ENCODE data around the gene THYN1.

The THYN1 gene

DNA sequence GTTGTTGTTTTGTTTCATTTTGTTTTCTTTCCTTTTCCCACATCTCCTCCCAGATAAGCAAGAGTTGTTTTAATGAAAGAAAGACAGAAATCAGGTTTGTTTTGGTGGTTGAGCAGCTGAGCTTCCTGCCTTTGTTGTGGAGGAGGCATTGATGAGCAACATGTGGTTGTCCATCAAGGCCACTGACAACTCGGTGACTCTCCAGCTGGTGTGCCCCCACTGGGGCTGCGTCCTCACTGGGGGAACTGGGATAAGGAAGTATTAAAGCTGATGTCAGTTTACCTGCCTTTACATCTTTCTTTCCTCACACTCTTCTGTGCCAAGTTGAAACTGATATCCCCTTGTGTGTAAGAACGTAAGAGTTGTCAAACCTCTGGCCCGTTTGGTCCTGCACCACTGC, 22.8 kb downstream of the THYN1 start:
- no peak for ATAC-seq

DNA sequence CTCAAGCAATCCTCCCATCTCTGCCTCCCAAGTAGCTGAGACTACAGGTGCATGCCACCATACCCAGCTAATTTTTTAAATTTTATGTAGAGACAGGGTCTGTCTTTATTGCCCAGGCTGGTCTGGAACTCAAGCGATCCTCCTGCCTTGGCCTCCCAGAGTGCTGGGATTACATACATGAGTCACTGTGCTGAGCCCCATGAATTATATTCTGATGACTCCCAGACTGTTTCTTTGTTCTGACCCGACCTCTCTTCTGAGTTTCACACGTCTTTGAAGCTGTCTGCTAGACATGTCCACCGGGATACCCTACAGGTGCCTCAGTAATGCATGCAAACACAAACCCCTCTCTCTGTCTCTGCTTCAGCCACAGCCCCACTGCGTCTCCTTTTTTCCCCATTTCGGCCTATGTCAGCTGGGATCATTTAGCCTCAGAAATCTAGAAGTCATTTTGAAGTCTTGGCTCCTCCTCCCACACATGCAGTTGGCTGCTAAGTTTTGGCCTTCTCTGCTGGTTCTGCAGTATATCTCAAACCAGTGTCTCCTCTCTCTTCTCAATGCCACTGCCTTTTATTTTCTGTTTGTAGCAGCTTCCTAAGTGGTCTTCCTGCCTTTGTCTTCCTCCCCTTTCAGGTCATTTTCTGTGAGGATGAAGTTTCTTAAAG, 23.9 kb downstream of the THYN1 start:
- TF ChIP-seq, protein P1, sequence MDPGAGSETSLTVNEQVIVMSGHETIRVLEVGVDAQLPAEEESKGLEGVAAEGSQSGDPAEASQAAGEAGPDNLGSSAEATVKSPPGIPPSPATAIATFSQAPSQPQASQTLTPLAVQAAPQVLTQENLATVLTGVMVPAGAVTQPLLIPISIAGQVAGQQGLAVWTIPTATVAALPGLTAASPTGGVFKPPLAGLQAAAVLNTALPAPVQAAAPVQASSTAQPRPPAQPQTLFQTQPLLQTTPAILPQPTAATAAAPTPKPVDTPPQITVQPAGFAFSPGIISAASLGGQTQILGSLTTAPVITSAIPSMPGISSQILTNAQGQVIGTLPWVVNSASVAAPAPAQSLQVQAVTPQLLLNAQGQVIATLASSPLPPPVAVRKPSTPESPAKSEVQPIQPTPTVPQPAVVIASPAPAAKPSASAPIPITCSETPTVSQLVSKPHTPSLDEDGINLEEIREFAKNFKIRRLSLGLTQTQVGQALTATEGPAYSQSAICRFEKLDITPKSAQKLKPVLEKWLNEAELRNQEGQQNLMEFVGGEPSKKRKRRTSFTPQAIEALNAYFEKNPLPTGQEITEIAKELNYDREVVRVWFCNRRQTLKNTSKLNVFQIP (CRISPR knock-in tag; IDR thresholded peaks at IDR 0.05; ENCODE audit: borderline replicate concordance, low read depth): no peak
- TF ChIP-seq BACH2 (CRISPR knock-in tag; IDR thresholded peaks at IDR 0.05; ENCODE audit: borderline replicate concordance) (no peak), ZNF565 (CRISPR knock-in tag; conservative IDR thresholded peaks at IDR 0.05; ENCODE audit: low read depth) (no peak), SNAI2 (CRISPR knock-in tag; IDR thresholded peaks at IDR 0.05) (no peak), ARNTL (CRISPR knock-in tag; IDR thresholded peaks at IDR 0.05; ENCODE audit: borderline replicate concordance, low read depth) (no peak), ISL1 (CRISPR knock-in tag; IDR thresholded peaks at IDR 0.05) (no peak), ZNF70 (CRISPR knock-in tag; IDR thresholded peaks at IDR 0.05) (no peak)
- TF ChIP-seq, protein P2, sequence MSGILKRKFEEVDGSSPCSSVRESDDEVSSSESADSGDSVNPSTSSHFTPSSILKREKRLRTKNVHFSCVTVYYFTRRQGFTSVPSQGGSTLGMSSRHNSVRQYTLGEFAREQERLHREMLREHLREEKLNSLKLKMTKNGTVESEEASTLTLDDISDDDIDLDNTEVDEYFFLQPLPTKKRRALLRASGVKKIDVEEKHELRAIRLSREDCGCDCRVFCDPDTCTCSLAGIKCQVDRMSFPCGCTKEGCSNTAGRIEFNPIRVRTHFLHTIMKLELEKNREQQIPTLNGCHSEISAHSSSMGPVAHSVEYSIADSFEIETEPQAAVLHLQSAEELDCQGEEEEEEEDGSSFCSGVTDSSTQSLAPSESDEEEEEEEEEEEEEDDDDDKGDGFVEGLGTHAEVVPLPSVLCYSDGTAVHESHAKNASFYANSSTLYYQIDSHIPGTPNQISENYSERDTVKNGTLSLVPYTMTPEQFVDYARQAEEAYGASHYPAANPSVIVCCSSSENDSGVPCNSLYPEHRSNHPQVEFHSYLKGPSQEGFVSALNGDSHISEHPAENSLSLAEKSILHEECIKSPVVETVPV (CRISPR knock-in tag; IDR thresholded peaks at IDR 0.05): no peak
- TF ChIP-seq, protein P3, sequence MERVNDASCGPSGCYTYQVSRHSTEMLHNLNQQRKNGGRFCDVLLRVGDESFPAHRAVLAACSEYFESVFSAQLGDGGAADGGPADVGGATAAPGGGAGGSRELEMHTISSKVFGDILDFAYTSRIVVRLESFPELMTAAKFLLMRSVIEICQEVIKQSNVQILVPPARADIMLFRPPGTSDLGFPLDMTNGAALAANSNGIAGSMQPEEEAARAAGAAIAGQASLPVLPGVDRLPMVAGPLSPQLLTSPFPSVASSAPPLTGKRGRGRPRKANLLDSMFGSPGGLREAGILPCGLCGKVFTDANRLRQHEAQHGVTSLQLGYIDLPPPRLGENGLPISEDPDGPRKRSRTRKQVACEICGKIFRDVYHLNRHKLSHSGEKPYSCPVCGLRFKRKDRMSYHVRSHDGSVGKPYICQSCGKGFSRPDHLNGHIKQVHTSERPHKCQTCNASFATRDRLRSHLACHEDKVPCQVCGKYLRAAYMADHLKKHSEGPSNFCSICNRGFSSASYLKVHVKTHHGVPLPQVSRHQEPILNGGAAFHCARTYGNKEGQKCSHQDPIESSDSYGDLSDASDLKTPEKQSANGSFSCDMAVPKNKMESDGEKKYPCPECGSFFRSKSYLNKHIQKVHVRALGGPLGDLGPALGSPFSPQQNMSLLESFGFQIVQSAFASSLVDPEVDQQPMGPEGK (CRISPR knock-in tag; IDR thresholded peaks at IDR 0.05; ENCODE audit: borderline replicate concordance): no peak
- TF ChIP-seq, protein P4, sequence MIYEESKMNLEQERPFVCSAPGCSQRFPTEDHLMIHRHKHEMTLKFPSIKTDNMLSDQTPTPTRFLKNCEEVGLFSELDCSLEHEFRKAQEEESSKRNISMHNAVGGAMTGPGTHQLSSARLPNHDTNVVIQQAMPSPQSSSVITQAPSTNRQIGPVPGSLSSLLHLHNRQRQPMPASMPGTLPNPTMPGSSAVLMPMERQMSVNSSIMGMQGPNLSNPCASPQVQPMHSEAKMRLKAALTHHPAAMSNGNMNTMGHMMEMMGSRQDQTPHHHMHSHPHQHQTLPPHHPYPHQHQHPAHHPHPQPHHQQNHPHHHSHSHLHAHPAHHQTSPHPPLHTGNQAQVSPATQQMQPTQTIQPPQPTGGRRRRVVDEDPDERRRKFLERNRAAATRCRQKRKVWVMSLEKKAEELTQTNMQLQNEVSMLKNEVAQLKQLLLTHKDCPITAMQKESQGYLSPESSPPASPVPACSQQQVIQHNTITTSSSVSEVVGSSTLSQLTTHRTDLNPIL (CRISPR knock-in tag; IDR thresholded peaks at IDR 0.05; ENCODE audit: low read depth): no peak
- no peak for ATAC-seq

More for the DNA sequence above, 22.8 kb downstream of the THYN1 start:
- no peak for TF ChIP-seq ESRRG (CRISPR knock-in tag; IDR thresholded peaks at IDR 0.05)
- TF ChIP-seq TCF4 (CRISPR knock-in tag; IDR thresholded peaks at IDR 0.05; ENCODE audit: borderline replicate concordance): no peak
- TF ChIP-seq ARNTL (CRISPR knock-in tag; IDR thresholded peaks at IDR 0.05; ENCODE audit: borderline replicate concordance, low read depth): no peak
- TF ChIP-seq SNAI2 (CRISPR knock-in tag; IDR thresholded peaks at IDR 0.05): no peak

DNA sequence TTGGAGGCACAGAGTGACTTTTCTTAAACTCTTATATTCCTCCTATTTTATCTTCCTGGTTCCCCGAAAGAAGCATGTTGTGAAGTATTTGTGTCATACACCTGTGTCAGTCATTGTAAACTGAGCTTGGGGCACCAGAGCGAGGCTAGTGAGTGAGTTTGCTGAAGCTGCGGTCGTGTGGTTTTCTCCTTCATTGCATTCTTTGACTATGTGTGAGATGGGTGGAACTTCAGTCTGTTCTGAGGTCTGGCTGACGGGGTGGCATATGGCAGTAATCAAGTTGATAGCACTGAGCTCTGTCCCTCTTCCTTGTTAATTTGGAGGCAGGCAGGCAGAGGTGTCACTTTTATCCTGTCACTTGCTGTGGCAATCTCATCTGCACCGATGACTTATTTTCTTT, 24.5 kb downstream of the THYN1 start:
- TF ChIP-seq TOX (CRISPR knock-in tag; IDR thresholded peaks at IDR 0.05; ENCODE audit: borderline replicate concordance) (no peak), PPARA (CRISPR knock-in tag; IDR thresholded peaks at IDR 0.05; ENCODE audit: borderline replicate concordance) (no peak)
- TF ChIP-seq, protein P4 (CRISPR knock-in tag; IDR thresholded peaks at IDR 0.05; ENCODE audit: low read depth): no peak
- ATAC-seq: no peak

DNA sequence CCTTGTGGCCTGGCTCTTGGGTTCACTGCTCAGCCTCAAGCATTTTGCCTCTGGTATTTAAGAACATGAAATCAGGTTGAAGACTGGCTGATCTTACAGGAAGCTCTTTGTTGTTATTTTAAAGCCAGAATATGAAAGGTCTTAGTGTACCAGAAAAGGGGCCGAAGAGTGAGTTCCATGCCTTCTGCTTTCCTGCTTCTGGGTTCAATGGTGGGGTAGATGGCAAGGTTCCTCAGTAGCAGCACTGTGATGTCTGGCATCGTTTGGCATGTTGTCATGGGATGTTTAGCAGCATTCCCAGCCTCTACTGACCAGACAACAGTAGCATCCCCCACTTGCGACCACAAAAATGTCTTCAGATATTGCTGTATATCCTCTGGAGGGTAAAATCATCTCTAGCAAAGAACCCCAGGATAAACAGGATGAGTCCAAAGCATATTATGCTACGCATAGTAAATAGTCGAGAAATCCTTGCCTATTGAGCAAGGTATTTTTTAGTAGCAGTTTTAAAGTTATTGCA, 26.3 kb downstream of the THYN1 start:
- TF ChIP-seq PPARA (CRISPR knock-in tag; IDR thresholded peaks at IDR 0.05; ENCODE audit: borderline replicate concordance) (no peak), ZFP3 (CRISPR knock-in tag; IDR thresholded peaks at IDR 0.05) (no peak), ZFP30 (CRISPR knock-in tag; IDR thresholded peaks at IDR 0.05) (no peak), TOX (CRISPR knock-in tag; IDR thresholded peaks at IDR 0.05; ENCODE audit: borderline replicate concordance) (no peak), OSR1 (CRISPR knock-in tag; IDR thresholded peaks at IDR 0.05) (no peak)
- TF ChIP-seq, protein P2 (CRISPR knock-in tag; IDR thresholded peaks at IDR 0.05): no peak
- no peak for ATAC-seq

All from SK-N-SH treated with all-trans-retinoic acid at 6 μM for 48 hours (cell line).